Suprapubic skin (tissue), 4 donors: ENCODE measurements around the gene FABP1.

Source experiments
- EP300 ChIP-seq: sonication (generic); formaldehyde crosslinking; IDR thresholded peaks from one replicate; pipeline ENCODE4 v1.6.1; 2017; ENCODE audit warnings: antibody characterized with exemption
- POLR2A ChIP-seq, 2 donors: fragments of 450-650 bp; IDR thresholded peaks; one replicate each; pipeline ENCODE4 v1.6.1; 2017; ENCODE audit warnings: antibody characterized with exemption in 2 of 2, mild to moderate bottlenecking in 2 of 2, moderate library complexity in 2 of 2
- POLR2AphosphoS5 ChIP-seq, 3 donors: sonication (generic); formaldehyde crosslinking; IDR thresholded peaks; one replicate each; pipeline ENCODE4 v1.6.1; 2017; ENCODE audit warnings: antibody characterized with exemption in 3 of 3
- TF ChIP-seq, protein P1 (sequence below), 2 donors: fragments of 200-600 bp in 1 of 2; fragments of 450-650 bp in 1 of 2; sonication (generic) in 1 of 2; IDR thresholded peaks; one replicate each; pipeline ENCODE4 v1.5.1; 2016 to 2019; ENCODE audit warnings: antibody characterized with exemption in 2 of 2, mild to moderate bottlenecking in 1 of 2, moderate library complexity in 1 of 2

DNA sequence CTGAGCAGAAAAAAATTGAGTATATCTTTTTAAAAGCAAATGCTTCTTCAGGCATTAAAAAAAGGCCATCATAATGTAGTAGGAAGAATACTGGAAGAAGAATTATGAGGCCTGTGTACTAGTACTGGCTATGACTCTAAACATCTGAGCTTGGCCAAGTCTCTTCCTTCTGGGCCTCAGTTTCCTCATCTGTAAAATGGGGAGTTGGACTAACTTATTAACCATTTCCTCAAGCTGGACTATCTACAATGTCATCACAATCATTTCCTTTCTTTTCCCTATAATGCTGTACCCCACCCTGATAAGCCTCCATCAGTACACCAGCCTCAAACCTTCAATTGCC, 29.3 kb downstream of the FABP1 start:
- TF ChIP-seq, protein P1, sequence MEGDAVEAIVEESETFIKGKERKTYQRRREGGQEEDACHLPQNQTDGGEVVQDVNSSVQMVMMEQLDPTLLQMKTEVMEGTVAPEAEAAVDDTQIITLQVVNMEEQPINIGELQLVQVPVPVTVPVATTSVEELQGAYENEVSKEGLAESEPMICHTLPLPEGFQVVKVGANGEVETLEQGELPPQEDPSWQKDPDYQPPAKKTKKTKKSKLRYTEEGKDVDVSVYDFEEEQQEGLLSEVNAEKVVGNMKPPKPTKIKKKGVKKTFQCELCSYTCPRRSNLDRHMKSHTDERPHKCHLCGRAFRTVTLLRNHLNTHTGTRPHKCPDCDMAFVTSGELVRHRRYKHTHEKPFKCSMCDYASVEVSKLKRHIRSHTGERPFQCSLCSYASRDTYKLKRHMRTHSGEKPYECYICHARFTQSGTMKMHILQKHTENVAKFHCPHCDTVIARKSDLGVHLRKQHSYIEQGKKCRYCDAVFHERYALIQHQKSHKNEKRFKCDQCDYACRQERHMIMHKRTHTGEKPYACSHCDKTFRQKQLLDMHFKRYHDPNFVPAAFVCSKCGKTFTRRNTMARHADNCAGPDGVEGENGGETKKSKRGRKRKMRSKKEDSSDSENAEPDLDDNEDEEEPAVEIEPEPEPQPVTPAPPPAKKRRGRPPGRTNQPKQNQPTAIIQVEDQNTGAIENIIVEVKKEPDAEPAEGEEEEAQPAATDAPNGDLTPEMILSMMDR (IDR thresholded peaks at IDR 0.05) = no peak
- TF ChIP-seq POLR2A (IDR thresholded peaks at IDR 0.05) = no peak
- no peak for TF ChIP-seq EP300
- no peak for TF ChIP-seq POLR2AphosphoS5 (IDR thresholded peaks at IDR 0.05)
